Fibroblast of villous mesenchyme (primary cell): ENCODE data around the gene PTDSS2. TPM values are rescaled to one million over a fixed set of nuclear protein-coding genes. Genes with fewer than 3 reads are reported as not detected.
"Not testable (repeated sequence)": the region's sequence is repeated elsewhere in the genome, so short reads cannot be mapped to it uniquely, and the experiment has no call there.

Experiments
- DNase-seq: peaks from one replicate; pipeline ENCODE4 v3.0.0-alpha.2; 2010; ENCODE audit warnings: low read depth
- H3K4me3 ChIP-seq: 2 replicates; pipeline ENCODE4 v1.5.1; 2011; ENCODE audit warnings: low read depth, mild to moderate bottlenecking, low read length
- CTCF ChIP-seq: IDR thresholded peaks from 2 replicates; pipeline ENCODE4 v1.5.1; 2012; ENCODE audit warnings: low read depth, mild to moderate bottlenecking, low read length; ENCODE audit not compliant: insufficient read depth
- total RNA-seq: library from RNA; depleted of rRNA; stranded (reverse); fragments of >200 nt; gene quantifications from 2 replicates; pipeline ENCODE4 v1.2.3, GENCODE V29; 2012

PTDSS2 gene
- total RNA-seq, 1 donor = 31.5 TPM

DNA sequence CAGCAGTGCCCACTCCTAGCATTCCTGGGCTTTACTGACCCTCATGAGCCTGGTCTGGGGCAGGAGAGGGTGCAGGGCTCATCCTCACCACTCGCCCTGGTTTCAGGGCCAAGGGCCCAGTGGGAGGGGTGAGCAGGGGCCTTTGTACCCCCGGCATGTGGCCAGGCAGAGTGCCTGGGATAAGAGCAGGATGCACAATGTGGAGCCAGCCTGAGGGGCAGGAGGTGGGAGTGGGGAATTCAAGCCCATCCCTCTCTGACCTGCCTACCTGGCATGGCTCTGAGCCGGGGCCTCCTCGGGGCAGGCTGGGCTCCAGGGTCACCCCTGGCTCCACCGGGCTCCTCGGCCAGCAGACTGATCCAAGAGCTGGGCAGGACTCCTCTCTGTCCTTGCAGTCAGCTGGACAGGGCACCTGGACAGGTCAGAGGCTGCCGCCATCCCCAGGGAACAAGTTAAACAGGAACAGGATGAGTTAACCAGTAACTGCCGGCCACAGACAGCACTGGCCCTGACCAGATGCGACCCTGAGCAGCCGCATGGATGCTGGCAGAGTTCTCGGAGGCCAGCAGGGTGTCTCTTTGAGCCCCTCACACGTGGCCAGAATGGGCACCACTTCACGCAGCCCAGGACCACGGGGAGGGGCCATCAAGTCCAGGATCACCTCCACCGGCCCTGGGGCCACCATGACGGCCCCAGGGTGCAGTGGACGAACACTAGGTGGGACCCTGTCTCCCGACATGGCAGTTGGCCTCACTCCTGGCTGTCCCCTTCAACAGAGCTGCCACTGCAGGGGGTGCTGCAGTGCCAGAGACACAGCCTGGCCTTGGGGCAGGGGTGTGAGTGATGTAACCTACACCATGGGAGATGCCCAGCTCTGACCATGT is 40.2 kb upstream of the PTDSS2 start:
- no peak for TF ChIP-seq CTCF
- DNase-seq = no peak
- H3K4me3 ChIP-seq = no peak overlapping the region

DNA sequence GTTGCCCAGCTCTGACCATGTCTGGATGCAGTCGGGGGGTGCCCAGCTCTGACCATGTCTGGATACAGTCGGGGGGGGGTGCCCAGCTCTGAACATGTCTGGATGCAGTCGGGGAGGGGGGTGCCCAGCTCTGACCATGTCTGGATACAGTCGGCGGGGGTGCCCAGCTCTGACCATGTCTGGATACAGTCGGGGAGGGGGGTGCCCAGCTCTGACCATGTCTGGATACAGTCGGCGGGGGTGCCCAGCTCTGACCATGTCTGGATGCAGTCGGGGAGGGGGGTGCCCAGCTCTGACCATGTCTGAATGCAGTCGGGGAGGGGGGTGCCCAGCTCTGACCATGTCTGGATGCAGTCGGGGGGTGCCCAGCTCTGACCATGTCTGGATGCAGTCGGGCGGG is 39.4 kb upstream of the PTDSS2 start:
- not testable (repeated sequence) for DNase-seq, H3K4me3 ChIP-seq

- not testable (repeated sequence) for DNase-seq, H3K4me3 ChIP-seq
Observed at GRCh38 chr11:411520-411919, 38.6 kb upstream of the PTDSS2 start.

- no peak for TF ChIP-seq CTCF
- no peak for DNase-seq
Observed at GRCh38 chr11:412641-413119, 37.4 kb upstream of the PTDSS2 start.

DNA sequence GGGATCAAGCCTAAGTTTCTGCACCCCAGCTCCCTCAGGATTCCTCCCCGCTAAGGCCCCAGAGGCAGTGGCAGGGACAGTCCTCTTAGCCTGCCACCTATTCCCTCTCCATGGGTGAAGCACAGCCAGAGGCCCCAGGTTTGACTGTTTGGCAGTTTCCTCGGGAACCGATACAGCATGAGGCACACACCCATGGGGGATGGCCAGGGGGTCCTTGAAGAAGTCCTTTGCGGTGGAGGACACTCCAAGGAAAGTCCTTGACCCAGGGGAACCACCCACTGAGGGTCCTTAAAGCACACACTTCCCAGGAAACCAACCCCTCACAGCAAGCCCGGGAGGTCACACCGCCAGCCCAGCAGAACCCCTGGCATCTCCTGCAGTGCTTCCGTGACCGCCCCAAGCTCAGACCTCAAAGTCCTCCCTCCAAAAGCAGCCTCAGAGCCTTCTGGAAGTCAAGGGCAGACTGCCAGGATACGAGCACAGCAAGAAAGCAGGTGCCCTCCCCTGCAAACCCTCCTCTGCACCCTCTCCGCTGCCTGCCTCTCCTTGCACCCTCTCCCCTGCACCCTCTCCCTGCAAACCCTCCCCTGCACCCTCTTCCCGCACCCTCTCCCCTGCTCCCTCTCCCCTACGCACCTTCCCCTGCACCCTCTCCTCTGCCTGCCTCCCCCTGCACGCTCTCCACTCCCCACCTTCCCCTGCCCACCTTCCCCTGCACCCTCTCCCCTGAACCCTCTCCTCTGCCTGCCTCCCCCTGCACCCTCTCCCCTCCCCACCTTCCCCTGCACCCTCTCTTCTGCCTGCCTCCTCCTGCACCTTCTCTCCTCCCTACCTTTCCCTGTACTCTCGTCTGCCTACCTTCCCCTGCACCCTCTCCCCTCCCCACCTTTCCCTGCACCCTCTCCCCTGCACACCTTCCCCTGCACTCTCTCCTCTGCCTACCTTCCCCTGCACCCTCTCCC is 36.7 kb upstream of the PTDSS2 start:
- no peak for TF ChIP-seq CTCF
- no peak overlapping the region for H3K4me3 ChIP-seq
- DNase-seq = no peak

More at GRCh38 chr11:412641-413119, 37.4 kb upstream of the PTDSS2 start:
- H3K4me3 ChIP-seq = no peak overlapping the region

DNA sequence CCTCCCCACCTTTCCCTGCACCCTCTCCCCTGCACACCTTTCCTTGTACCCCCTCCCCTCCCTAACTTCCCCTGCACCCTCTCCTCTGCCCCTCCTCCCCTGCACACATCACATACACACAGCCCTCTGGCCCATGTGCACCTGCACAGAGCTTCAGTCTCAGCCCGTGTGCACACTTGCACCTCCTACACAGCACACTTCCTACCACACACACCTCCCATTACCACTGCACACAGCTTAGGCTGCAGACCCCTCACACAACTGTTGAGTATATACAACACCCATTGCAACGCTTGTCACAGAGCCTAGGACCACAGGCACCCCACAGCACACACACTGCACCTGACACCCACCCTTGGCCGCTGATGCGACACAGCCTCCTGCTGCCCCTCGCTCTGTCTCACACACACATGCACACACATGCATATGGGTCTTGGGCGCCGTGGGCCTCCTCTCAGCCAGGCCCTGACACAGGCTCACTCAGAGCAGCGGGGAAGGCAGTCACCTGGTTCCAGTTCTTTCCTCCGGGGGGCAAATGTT is 35.7 kb upstream of the PTDSS2 start:
- no peak for DNase-seq
- H3K4me3 ChIP-seq = no peak overlapping the region
- no peak for TF ChIP-seq CTCF

DNA sequence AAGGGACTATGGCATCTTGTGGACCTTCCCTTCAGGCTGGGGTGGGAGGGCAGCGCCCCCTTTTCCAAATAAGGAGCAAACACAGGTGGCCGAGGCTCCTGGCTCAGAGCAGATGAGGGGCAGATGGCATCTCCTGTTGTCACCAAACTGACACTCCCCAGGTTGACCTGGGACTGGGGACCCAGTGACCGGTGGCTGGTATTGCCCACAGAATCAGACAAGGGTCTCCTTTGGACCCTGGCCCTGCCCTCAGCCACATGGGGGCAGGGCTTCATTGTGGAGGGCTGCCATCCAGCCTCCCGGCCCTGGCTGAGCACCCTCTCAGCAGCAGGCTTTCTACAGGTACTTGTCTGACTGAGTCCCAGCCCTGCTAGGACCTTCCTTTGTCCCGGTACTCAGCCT is 34.4 kb upstream of the PTDSS2 start:
- TF ChIP-seq CTCF = no peak
- DNase-seq = no peak
- no peak overlapping the region for H3K4me3 ChIP-seq
